ENCODE data around the gene PARN. TPM values are rescaled to one million over a fixed set of nuclear protein-coding genes. Genes with fewer than 3 reads are reported as not detected.

PARN gene
- total and polyA plus RNA-seq, 2 of the 8 experiments (the other 6 are each of a cell fraction or from before 2014, with no cell fraction given), result 24.5 to 44.6 TPM

DNA sequence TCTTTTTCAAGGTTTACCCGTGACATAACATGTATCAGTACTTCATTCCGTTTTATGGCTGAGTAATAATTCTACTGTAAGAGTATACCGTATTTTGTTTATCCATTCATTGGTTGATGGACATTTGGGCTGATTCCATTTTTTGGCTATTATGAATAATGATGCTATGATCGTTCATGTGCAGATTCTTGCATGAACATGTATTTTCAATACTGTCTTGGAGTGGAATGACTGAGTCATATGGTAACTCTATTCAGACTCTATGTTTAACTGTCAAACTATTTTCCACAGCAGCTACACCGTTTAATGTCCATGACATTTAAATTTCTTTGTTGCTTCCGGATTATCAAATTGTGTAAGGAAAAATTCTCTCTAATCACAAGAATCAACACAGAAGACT lies 20.6 kb upstream of the PARN start:
- no peak for DNase-seq (ENCODE audit: low read depth in 1 of 2, low spot score in 2 of 2)
- no peaks in the 10 kb centered on the region for H3K4me1 ChIP-seq (replicated peaks in 1 of 4; ENCODE audit: control insufficient read depth in 3 of 4, insufficient read depth in 4 of 4, low read length in 3 of 4)
- H3K4me3 ChIP-seq (ENCODE audit: extremely low read depth in 1 of 4, insufficient read depth in 2 of 4, low read depth in 3 of 4, low read length in 4 of 4), result no peak overlapping the region
- H3K27ac ChIP-seq (ENCODE audit: low read depth, low read length), result no peak overlapping the region
- H2BK12ac ChIP-seq (ENCODE audit: low read depth, low read length), result no peak overlapping the region
- no peaks in the 10 kb centered on the region for H3K23me2 ChIP-seq (ENCODE audit: low read depth, low read length)
- H3K4me2 ChIP-seq (ENCODE audit: insufficient read depth in 1 of 2, low read depth in 2 of 2, low read length in 2 of 2), result no peak overlapping the region
- H4K20me1 ChIP-seq (replicated peaks in 1 of 2; ENCODE audit: control insufficient read depth in 1 of 2, insufficient read depth in 2 of 2, low read length in 2 of 2), result peaks cover 0 to 1% of the 10 kb centered on the region in 2 experiments
- TF ChIP-seq NANOG (IDR thresholded peaks at IDR 0.05; ENCODE audit: insufficient read depth, low read depth, low read length, poor library complexity, severe bottlenecking) (no peak), BRCA1 (IDR thresholded peaks at IDR 0.05; ENCODE audit: low read depth, low read length) (no peak), TEAD4 (IDR thresholded peaks at IDR 0.05; ENCODE audit: low read depth, low read length) (no peak), JUND (IDR thresholded peaks at IDR 0.05; ENCODE audit: low read length) (no peak), ZNF274 (IDR thresholded peaks at IDR 0.05; ENCODE audit: borderline replicate concordance, extremely low read depth, low read length) (no peak), POU5F1 (IDR thresholded peaks at IDR 0.05; ENCODE audit: low read depth, low read length) (no peak), TBP (IDR thresholded peaks at IDR 0.05; ENCODE audit: low read depth, low read length) (no peak), SP1 (IDR thresholded peaks at IDR 0.05; ENCODE audit: low read depth, low read length) (no peak), CBX8 (IDR thresholded peaks at IDR 0.05; ENCODE audit: borderline replicate concordance, low read depth, low read length) (no peak)
- H3K56ac ChIP-seq (replicated peaks; ENCODE audit: insufficient read length, low read depth, low read length), result no peak overlapping the region
- H2BK20ac ChIP-seq (ENCODE audit: low read length), result no peak overlapping the region
- FAIRE-seq, result no peak
- H3K27me3 ChIP-seq (replicated peaks in 1 of 4; ENCODE audit: control insufficient read depth in 3 of 4, extremely low read depth in 1 of 4, insufficient read depth in 3 of 4, low read length in 3 of 4), result no peaks in the 10 kb centered on the region
- H3K14ac ChIP-seq (ENCODE audit: insufficient read length), result no peak overlapping the region
- H2AFZ ChIP-seq (ENCODE audit: low read length), result no peak overlapping the region
- no peak overlapping the region for H2BK15ac ChIP-seq (ENCODE audit: low read length)
- H2BK120ac ChIP-seq (replicated peaks; ENCODE audit: low read depth, low read length), result no peak overlapping the region
- no peak overlapping the region for H2BK5ac ChIP-seq (ENCODE audit: low read depth, low read length)
- POLR2A ChIA-PET (ENCODE audit: partially characterized antibody), result interaction anchor here (1.2 to 2.7 kb wide), 3 partner anchors 10 to 20 kb away, joined by 5 to 18 read pairs (median 5); no protein-coding TSS in a partner anchor
- no peak overlapping the region for H3K4ac ChIP-seq (replicated peaks; ENCODE audit: insufficient read length, low read depth, low read length)
- CTCF ChIA-PET (ENCODE audit: partially characterized antibody), result no interaction called here
- no peak overlapping the region for H3K23ac ChIP-seq (ENCODE audit: insufficient read length)
- H4K5ac ChIP-seq (ENCODE audit: insufficient read length, low read depth, low read length), result no peak overlapping the region
- no peak overlapping the region for H4K8ac ChIP-seq (ENCODE audit: extremely low read depth, insufficient read depth, low read length)
- peaks cover 0 to 2% of the 10 kb centered on the region in 2 experiments; a peak in 2 of 4 replicates for H3K79me2 ChIP-seq (ENCODE audit: control insufficient read depth in 1 of 2, insufficient read depth in 2 of 2, low read length in 2 of 2)
- H3K79me1 ChIP-seq (ENCODE audit: low read depth, low read length), result no peaks in the 10 kb centered on the region
- peaks cover 22 to 88% (median 51%) of the 10 kb centered on the region in 4 experiments for H3K36me3 ChIP-seq (ENCODE audit: control insufficient read depth in 2 of 4, insufficient read depth in 4 of 4, low read length in 3 of 4)
- WGBS, 2 experiments (ENCODE audit: extremely low coverage in 1 of 2, insufficient coverage in 1 of 2, insufficient read length in 1 of 2, insufficient replicate concordance in 2 of 2, low coverage in 1 of 2, low lambda C conversion rate in 2 of 2, missing lambda C conversion rate in 1 of 2), result 94% methylated on average over 6 of the region's 6 CpGs; no CpG with 5 or more reads in 1 of the 2 experiments
- no peaks in the 10 kb centered on the region for H3K9me3 ChIP-seq (ENCODE audit: insufficient read depth in 2 of 2, low read depth in 1 of 2, low read length in 1 of 2)
- no peak overlapping the region for H2AK5ac ChIP-seq (ENCODE audit: low read depth, low read length)
- H4K91ac ChIP-seq (replicated peaks; ENCODE audit: insufficient read length, low read length), result no peak overlapping the region
- H3K9ac ChIP-seq (replicated peaks in 1 of 4; ENCODE audit: extremely low read depth in 1 of 4, low read depth in 3 of 4, low read length in 3 of 4), result no peak overlapping the region
- no peak overlapping the region for H3K18ac ChIP-seq (ENCODE audit: extremely low read depth, low read length)
